ENCODE data around the gene SPINT4.
A peak's percentile ranks its signal among the peaks of the same experiment; 100 is the strongest.

SPINT4 gene

GRCh38 chr20:45765980-45766379, 43.8 kb downstream of the SPINT4 start:
- no peak for DNase-seq

- no peak for DNase-seq
Observed at GRCh38 chr20:45768479-45768878, 46.3 kb downstream of the SPINT4 start.

- DNase-seq, result peak; percentile 91
Observed at GRCh38 chr20:45771182-45771759, 49.1 kb downstream of the SPINT4 start.

GRCh38 chr20:45772693-45773092, 50.5 kb downstream of the SPINT4 start:
- DNase-seq, result no peak

- no peak for DNase-seq
Observed at GRCh38 chr20:45774945-45775344, 52.8 kb downstream of the SPINT4 start.

GRCh38 chr20:45775411-45775810, 53.3 kb downstream of the SPINT4 start:
- no peak for DNase-seq
